ENCODE results near the gene FOXK2. TPM values are rescaled to one million over a fixed set of nuclear protein-coding genes. Genes with fewer than 3 reads are reported as not detected.

The FOXK2 gene
- total RNA-seq, 1 experiment from 2014 or later = 57.7 TPM

DNA sequence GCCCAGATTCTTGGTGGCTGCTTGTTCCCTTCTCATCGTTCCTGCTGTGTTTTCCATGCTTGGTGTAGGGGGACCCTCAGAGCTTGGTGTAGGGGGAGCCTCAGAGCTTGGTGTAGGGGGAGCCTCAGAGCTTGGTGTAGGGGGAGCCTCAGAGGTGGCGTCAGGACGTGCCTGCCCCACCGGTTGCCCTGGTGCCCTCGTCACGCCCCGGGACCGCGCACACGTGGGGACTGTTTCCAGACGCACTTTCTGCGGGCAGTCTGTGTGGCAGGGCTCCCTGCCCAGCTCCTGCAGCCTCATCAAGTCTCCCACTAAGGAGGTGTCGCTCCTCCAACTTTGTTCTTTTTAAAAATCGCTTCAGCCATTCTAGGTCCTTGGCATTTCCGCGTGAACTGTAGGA is 76.8 kb downstream of the FOXK2 start:
- H3K4me3 Mint-ChIP-seq = no peak overlapping the region
- H3K4me1 Mint-ChIP-seq = peaks cover 10% of the 10 kb centered on the region
- H3K27me3 Mint-ChIP-seq (ENCODE audit: low read depth) = no peaks in the 10 kb centered on the region
- no peaks in the 10 kb centered on the region for H3K9me3 Mint-ChIP-seq
- CTCF ChIA-PET = no interaction called here
- DNase-seq (ENCODE audit: low spot score) (no peak), ATAC-seq (no peak)
- peaks cover 44% of the 10 kb centered on the region for H3K36me3 Mint-ChIP-seq
- POLR2A ChIA-PET = no interaction called here
- H3K27ac Mint-ChIP-seq = no peak overlapping the region
- TF ChIP-seq RORB (CRISPR knock-in tag; IDR thresholded peaks at IDR 0.05) (no peak), MLX (CRISPR knock-in tag; IDR thresholded peaks at IDR 0.05) (no peak), ATF1 (CRISPR knock-in tag; IDR thresholded peaks at IDR 0.05) (no peak), ZNF281 (CRISPR knock-in tag; IDR thresholded peaks at IDR 0.05) (no peak), NFYB (CRISPR knock-in tag; conservative IDR thresholded peaks at IDR 0.05; ENCODE audit: low read depth) (no peak), TEAD4 (CRISPR knock-in tag; IDR thresholded peaks at IDR 0.05) (no peak), CTCF (IDR thresholded peaks at IDR 0.05) (no peak), E2F5 (CRISPR knock-in tag; IDR thresholded peaks at IDR 0.05) (no peak)
- TF ChIP-seq, protein P1, sequence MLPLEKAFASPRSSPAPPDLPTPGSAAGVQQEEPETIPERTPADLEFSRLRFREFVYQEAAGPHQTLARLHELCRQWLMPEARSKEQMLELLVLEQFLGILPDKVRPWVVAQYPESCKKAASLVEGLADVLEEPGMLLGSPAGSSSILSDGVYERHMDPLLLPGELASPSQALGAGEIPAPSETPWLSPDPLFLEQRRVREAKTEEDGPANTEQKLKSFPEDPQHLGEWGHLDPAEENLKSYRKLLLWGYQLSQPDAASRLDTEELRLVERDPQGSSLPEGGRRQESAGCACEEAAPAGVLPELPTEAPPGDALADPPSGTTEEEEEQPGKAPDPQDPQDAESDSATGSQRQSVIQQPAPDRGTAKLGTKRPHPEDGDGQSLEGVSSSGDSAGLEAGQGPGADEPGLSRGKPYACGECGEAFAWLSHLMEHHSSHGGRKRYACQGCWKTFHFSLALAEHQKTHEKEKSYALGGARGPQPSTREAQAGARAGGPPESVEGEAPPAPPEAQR (CRISPR knock-in tag; IDR thresholded peaks at IDR 0.05) = no peak

GRCh38 chr17:82596837-82597672 is 77.5 kb downstream of the FOXK2 start:
- H3K27ac Mint-ChIP-seq = no peak overlapping the region
- ATAC-seq = no peak

More at GRCh38 chr17:82596837-82597672, 77.5 kb downstream of the FOXK2 start:
- CTCF ChIA-PET = no interaction called here
- TF ChIP-seq NFE2L1 (CRISPR knock-in tag; IDR thresholded peaks at IDR 0.05) (no peak), ARID4B (CRISPR knock-in tag; IDR thresholded peaks at IDR 0.05; ENCODE audit: borderline replicate concordance) (no peak), ZBTB43 (CRISPR knock-in tag; IDR thresholded peaks at IDR 0.05) (no peak), ZNF423 (CRISPR knock-in tag; IDR thresholded peaks at IDR 0.05) (no peak), PREB (CRISPR knock-in tag; IDR thresholded peaks at IDR 0.05; ENCODE audit: borderline replicate concordance) (no peak), ATF3 (CRISPR knock-in tag; conservative IDR thresholded peaks at IDR 0.05) (no peak), NFYB (CRISPR knock-in tag; conservative IDR thresholded peaks at IDR 0.05; ENCODE audit: low read depth) (no peak)
- TF ChIP-seq, protein P2, sequence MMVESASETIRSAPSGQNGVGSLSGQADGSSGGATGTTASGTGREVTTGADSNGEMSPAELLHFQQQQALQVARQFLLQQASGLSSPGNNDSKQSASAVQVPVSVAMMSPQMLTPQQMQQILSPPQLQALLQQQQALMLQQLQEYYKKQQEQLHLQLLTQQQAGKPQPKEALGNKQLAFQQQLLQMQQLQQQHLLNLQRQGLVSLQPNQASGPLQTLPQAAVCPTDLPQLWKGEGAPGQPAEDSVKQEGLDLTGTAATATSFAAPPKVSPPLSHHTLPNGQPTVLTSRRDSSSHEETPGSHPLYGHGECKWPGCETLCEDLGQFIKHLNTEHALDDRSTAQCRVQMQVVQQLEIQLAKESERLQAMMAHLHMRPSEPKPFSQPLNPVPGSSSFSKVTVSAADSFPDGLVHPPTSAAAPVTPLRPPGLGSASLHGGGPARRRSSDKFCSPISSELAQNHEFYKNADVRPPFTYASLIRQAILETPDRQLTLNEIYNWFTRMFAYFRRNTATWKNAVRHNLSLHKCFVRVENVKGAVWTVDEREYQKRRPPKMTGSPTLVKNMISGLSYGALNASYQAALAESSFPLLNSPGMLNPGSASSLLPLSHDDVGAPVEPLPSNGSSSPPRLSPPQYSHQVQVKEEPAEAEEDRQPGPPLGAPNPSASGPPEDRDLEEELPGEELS (CRISPR knock-in tag; IDR thresholded peaks at IDR 0.05) = no peak
- Mint-ChIP-seq H3K4me3 (no peak overlapping the region), H3K9me3 (no peaks in the 10 kb centered on the region), H3K4me1 (peaks cover 11% of the 10 kb centered on the region), H3K36me3 (peaks cover 51% of the 10 kb centered on the region), H3K27me3 (ENCODE audit: low read depth) (no peaks in the 10 kb centered on the region)
- POLR2A ChIA-PET = no interaction called here
- DNase-seq (ENCODE audit: low spot score) = no peak

All from WTC11 (cell line).